Tongue (tissue), 2 donors: ENCODE measurements around the gene PLA2G15. TPM values are rescaled to one million over a fixed set of nuclear protein-coding genes. Genes with fewer than 3 reads are reported as not detected.

Experiments
- DNase-seq: peaks from one replicate; pipeline ENCODE4 v3.0.0-alpha.2; 2015
- total RNA-seq: library from RNA; depleted of rRNA; stranded (reverse); fragments of >200 nt; gene quantifications from one replicate; pipeline ENCODE4 v1.2.3, GENCODE V29; 2014

The PLA2G15 gene
- total RNA-seq, 1 donor from 2014 or later, result 31.2 TPM

GRCh38 chr16:68253721-68254120 lies 8.5 kb downstream of the PLA2G15 start:
- no peak for DNase-seq

GRCh38 chr16:68255712-68256111 lies 10.5 kb downstream of the PLA2G15 start:
- no peak for DNase-seq

- DNase-seq, result peak; percentile 60
Observed at GRCh38 chr16:68257251-68257905, 12.2 kb downstream of the PLA2G15 start.

GRCh38 chr16:68257906-68258800 lies 13.0 kb downstream of the PLA2G15 start:
- DNase-seq, result no peak

GRCh38 chr16:68259007-68259825 lies 14.0 kb downstream of the PLA2G15 start:
- DNase-seq, result no peak

- no peak for DNase-seq
Observed at GRCh38 chr16:68263559-68264127, 18.5 kb downstream of the PLA2G15 start.

GRCh38 chr16:68264128-68265077 lies 19.2 kb downstream of the PLA2G15 start, which contains the start of gene SLC7A6:
Gene SLC7A6, plus strand, starts transcription at chr16:68264526. Its CDS starts 10,201 bp downstream, at chr16:68274727.
- DNase-seq, result peak; percentile 67

- DNase-seq, result peak; percentile 49
Observed at GRCh38 chr16:68265078-68265920, 20.1 kb downstream of the PLA2G15 start.

GRCh38 chr16:68267612-68268405 lies 22.6 kb downstream of the PLA2G15 start:
- no peak for DNase-seq

- no peak for DNase-seq
Observed at GRCh38 chr16:68269793-68270192, 24.6 kb downstream of the PLA2G15 start.

- no peak for DNase-seq
Observed at GRCh38 chr16:68270353-68270752, 25.2 kb downstream of the PLA2G15 start.

GRCh38 chr16:68272507-68273209 lies 27.5 kb downstream of the PLA2G15 start:
- no peak for DNase-seq

GRCh38 chr16:68273459-68273858 lies 28.3 kb downstream of the PLA2G15 start:
- no peak for DNase-seq

GRCh38 chr16:68273896-68274295 lies 28.7 kb downstream of the PLA2G15 start:
- no peak for DNase-seq

GRCh38 chr16:68274441-68274840 lies 29.3 kb downstream of the PLA2G15 start:
- DNase-seq, result no peak

- DNase-seq, result no peak
Observed at GRCh38 chr16:68275611-68276191, 30.5 kb downstream of the PLA2G15 start.

GRCh38 chr16:68276223-68276622 lies 31.1 kb downstream of the PLA2G15 start:
- no peak for DNase-seq
